HS-27A (cell line): Measurements from ENCODE around the gene VIPAS39.

ENCODE experiments used
- DNase-seq: peaks from one replicate; pipeline ENCODE4 v3.0.0-alpha.2; 2012; ENCODE audit warnings: low read depth, missing footprints

The VIPAS39 gene

GRCh38 chr14:77406086-77406485 is 51.3 kb downstream of the VIPAS39 start:
- DNase-seq, result no peak

GRCh38 chr14:77403768-77404167 is 53.6 kb downstream of the VIPAS39 start:
- DNase-seq, result no peak

- DNase-seq, result no peak
Measured at GRCh38 chr14:77400216-77400615, 57.2 kb downstream of the VIPAS39 start.

- no peak for DNase-seq
Measured at GRCh38 chr14:77390188-77390587, 67.2 kb downstream of the VIPAS39 start.

- DNase-seq, result no peak
Measured at GRCh38 chr14:77378701-77379100, 78.7 kb downstream of the VIPAS39 start.

- DNase-seq, result no peak
Measured at GRCh38 chr14:77377502-77377844, 79.9 kb downstream of the VIPAS39 start.

GRCh38 chr14:77376771-77377501 is 80.5 kb downstream of the VIPAS39 start, which contains the start of the genes SAMD15 and TMED8:
TSS of gene SAMD15 (plus strand) at chr14:77377379. CDS start at chr14:77377419, 40 bp downstream.
TSS of gene TMED8 (minus strand) at chr14:77377094. CDS start at chr14:77377053, 41 bp downstream.
- DNase-seq, result peak; percentile 66
